H9 (cell line): ENCODE measurements around the gene ITGA1. TPM values are rescaled to one million over a fixed set of nuclear protein-coding genes. Genes with fewer than 3 reads are reported as not detected.

ENCODE experiments used
- DNase-seq: peaks from one replicate; pipeline ENCODE4 v3.0.0-alpha.2; 2017
- H2AFZ ChIP-seq: one replicate; pipeline ENCODE4 v1.6.1; 2013; ENCODE audit warnings: mild to moderate bottlenecking, low read length, control low read depth, moderate library complexity
- H2AK5ac ChIP-seq: 2 replicates; pipeline ENCODE4 v1.6.1; 2013; ENCODE audit warnings: low read length, control low read depth, mixed read lengths; ENCODE audit not compliant: insufficient read length
- H2BK120ac ChIP-seq: one replicate; pipeline ENCODE4 v1.6.1; 2013; ENCODE audit warnings: low read depth, mild to moderate bottlenecking, low read length, control low read depth, inconsistent platforms; ENCODE audit not compliant: poor library complexity, severe bottlenecking
- H2BK12ac ChIP-seq: 2 replicates; pipeline ENCODE4 v1.6.1; 2013; ENCODE audit warnings: low read length, control low read depth, mixed read lengths, low read depth; ENCODE audit not compliant: insufficient read length
- H2BK15ac ChIP-seq: 2 replicates; pipeline ENCODE4 v1.6.1; 2013; ENCODE audit warnings: low read depth, low read length, control low read depth
- H2BK20ac ChIP-seq: one replicate; pipeline ENCODE4 v1.6.1; 2013; ENCODE audit warnings: low read depth, mild to moderate bottlenecking, low read length, control low read depth, inconsistent platforms; ENCODE audit not compliant: poor library complexity, severe bottlenecking
- H2BK5ac ChIP-seq: 2 replicates; pipeline ENCODE4 v1.6.1; 2013; ENCODE audit warnings: low read length, control low read depth, mixed read lengths; ENCODE audit not compliant: insufficient read length
- H3K14ac ChIP-seq: 2 replicates; pipeline ENCODE4 v1.6.1; 2013; ENCODE audit warnings: low read length, control low read depth; ENCODE audit not compliant: insufficient read depth
- H3K18ac ChIP-seq: 2 replicates; pipeline ENCODE4 v1.6.1; 2013; ENCODE audit warnings: low read depth, mild to moderate bottlenecking, mixed read lengths, low read length, control low read depth; ENCODE audit not compliant: insufficient read length
- H3K23ac ChIP-seq: 2 replicates; pipeline ENCODE4 v1.6.1; 2013; ENCODE audit warnings: low read length, control low read depth, mixed read lengths, low read depth; ENCODE audit not compliant: insufficient read length
- H3K23me2 ChIP-seq: 2 replicates; pipeline ENCODE4 v1.6.1; 2013; ENCODE audit warnings: low read depth, mild to moderate bottlenecking, mixed read lengths, low read length, control low read depth; ENCODE audit not compliant: insufficient read length, poor library complexity, severe bottlenecking
- H3K27ac ChIP-seq: 2 replicates; pipeline ENCODE4 v1.5.1; 2013; ENCODE audit warnings: low read length, control low read depth, mixed read lengths, low read depth; ENCODE audit not compliant: insufficient read length
- H3K27me3 ChIP-seq: 2 replicates; pipeline ENCODE4 v1.6.1; 2013; ENCODE audit warnings: low read length, control low read depth, inconsistent platforms; ENCODE audit not compliant: insufficient read depth
- H3K4ac ChIP-seq: 2 replicates; pipeline ENCODE4 v1.6.1; 2013; ENCODE audit warnings: low read depth, mild to moderate bottlenecking, control low read depth, inconsistent platforms, low read length, moderate library complexity
- H3K4me1 ChIP-seq: 2 replicates; pipeline ENCODE4 v1.6.1; 2013; ENCODE audit warnings: low read length, control low read depth, inconsistent platforms; ENCODE audit not compliant: insufficient read depth
- H3K4me2 ChIP-seq: 2 replicates; pipeline ENCODE4 v1.6.1; 2013; ENCODE audit warnings: low read length, control low read depth, mixed read lengths; ENCODE audit not compliant: insufficient read length, insufficient read depth
- H3K56ac ChIP-seq: 2 replicates; pipeline ENCODE4 v1.6.1; 2013; ENCODE audit warnings: low read depth, mild to moderate bottlenecking, mixed read lengths, low read length, control low read depth; ENCODE audit not compliant: insufficient read length
- H3K79me1 ChIP-seq: 2 replicates; pipeline ENCODE4 v1.6.1; 2013; ENCODE audit warnings: low read depth, mild to moderate bottlenecking, moderate library complexity, low read length, control low read depth, inconsistent platforms; ENCODE audit not compliant: insufficient read depth, poor library complexity, severe bottlenecking
- H3K79me2 ChIP-seq: 2 replicates; pipeline ENCODE4 v1.6.1; 2013; ENCODE audit warnings: low read length, control low read depth, inconsistent platforms; ENCODE audit not compliant: insufficient read depth
- H3K9ac ChIP-seq: 2 replicates; pipeline ENCODE4 v1.6.1; 2013; ENCODE audit warnings: low read length, control low read depth, mixed read lengths; ENCODE audit not compliant: insufficient read length; ENCODE audit errors: extremely low read depth
- H3K9me3 ChIP-seq: one replicate; pipeline ENCODE4 v1.6.1; 2013; ENCODE audit warnings: low read depth, low read length, inconsistent platforms; ENCODE audit not compliant: control insufficient read depth
- H3T11ph ChIP-seq: one replicate; pipeline ENCODE4 v1.6.1; 2013; ENCODE audit warnings: mild to moderate bottlenecking, low read length, control low read depth, inconsistent platforms
- H4K20me1 ChIP-seq: one replicate; pipeline ENCODE4 v1.6.1; 2013; ENCODE audit not compliant: control insufficient read depth, insufficient read length, insufficient read depth
- H4K5ac ChIP-seq: 2 replicates; pipeline ENCODE4 v1.6.1; 2013; ENCODE audit warnings: low read depth, mild to moderate bottlenecking, mixed read lengths, low read length, control low read depth; ENCODE audit not compliant: insufficient read length
- H4K8ac ChIP-seq: replicated peaks from 2 replicates; pipeline ENCODE4 v1.6.1; 2013; ENCODE audit warnings: low read length, control low read depth, mixed read lengths, low read depth; ENCODE audit not compliant: insufficient read length
- H4K91ac ChIP-seq: 2 replicates; pipeline ENCODE4 v1.6.1; 2013; ENCODE audit warnings: low read depth, mild to moderate bottlenecking, moderate library complexity, mixed read lengths, low read length, control low read depth; ENCODE audit not compliant: insufficient read length
- H3K27ac Mint-ChIP-seq, 3 experiments: 2 replicates in 2 of 3; 3 replicates in 1 of 3; pipeline ENCODE4 v1.8.0; 2020 to 2021; ENCODE audit warnings: mixed read lengths in 3 of 3, mild to moderate bottlenecking in 1 of 3, moderate library complexity in 1 of 3
- H3K27me3 Mint-ChIP-seq: 2 replicates; pipeline ENCODE4 v1.8.0; 2021; ENCODE audit warnings: low read depth, mild to moderate bottlenecking, moderate library complexity, mixed read lengths
- H3K36me3 Mint-ChIP-seq, 3 experiments: 2 replicates in 2 of 3; 3 replicates in 1 of 3; pipeline ENCODE4 v1.8.0; 2020 to 2021; ENCODE audit warnings: low read depth in 3 of 3, mixed read lengths in 3 of 3; ENCODE audit not compliant: insufficient read depth in 1 of 3
- H3K4me1 Mint-ChIP-seq, 2 experiments: 2 replicates each; pipeline ENCODE4 v1.8.0; 2020; ENCODE audit warnings: mixed read lengths in 2 of 2
- H3K4me3 Mint-ChIP-seq, 2 experiments: 2 replicates in 1 of 2; 3 replicates in 1 of 2; pipeline ENCODE4 v1.8.0; 2020 to 2021; ENCODE audit warnings: mild to moderate bottlenecking in 2 of 2, mixed read lengths in 2 of 2, moderate library complexity in 1 of 2
- H3K9me3 Mint-ChIP-seq, 2 experiments: 2 replicates in 1 of 2; 3 replicates in 1 of 2; pipeline ENCODE4 v1.8.0; 2020; ENCODE audit warnings: mild to moderate bottlenecking in 2 of 2, mixed read lengths in 2 of 2, moderate library complexity in 1 of 2
- WGBS: extraction: QIAGEN DNeasy Blood & Tissue Kit; methylation state at CpG from one replicate; pipeline ENCODE4 v1.1.7; 2013; ENCODE audit warnings: missing lambda C conversion rate, low lambda C conversion rate, mixed read lengths; ENCODE audit not compliant: insufficient read length; ENCODE audit errors: extremely low coverage; 5-methylcytosine and 5-hydroxymethylcytosine counted together
- total RNA-seq: library from RNA; stranded (reverse); gene quantifications from 2 replicates; pipeline ENCODE4 v1.2.1, GENCODE V29; 2021
- TF ChIP-seq, protein P1 (sequence below): fragments of 200-600 bp; sonication (generic); conservative IDR thresholded peaks from 3 replicates; pipeline ENCODE4 v1.8.0; 2021; ENCODE audit warnings: antibody characterized with exemption, mild to moderate bottlenecking

Gene ITGA1
- total RNA-seq, 1 experiment from 2014 or later: 3.9 TPM

DNA sequence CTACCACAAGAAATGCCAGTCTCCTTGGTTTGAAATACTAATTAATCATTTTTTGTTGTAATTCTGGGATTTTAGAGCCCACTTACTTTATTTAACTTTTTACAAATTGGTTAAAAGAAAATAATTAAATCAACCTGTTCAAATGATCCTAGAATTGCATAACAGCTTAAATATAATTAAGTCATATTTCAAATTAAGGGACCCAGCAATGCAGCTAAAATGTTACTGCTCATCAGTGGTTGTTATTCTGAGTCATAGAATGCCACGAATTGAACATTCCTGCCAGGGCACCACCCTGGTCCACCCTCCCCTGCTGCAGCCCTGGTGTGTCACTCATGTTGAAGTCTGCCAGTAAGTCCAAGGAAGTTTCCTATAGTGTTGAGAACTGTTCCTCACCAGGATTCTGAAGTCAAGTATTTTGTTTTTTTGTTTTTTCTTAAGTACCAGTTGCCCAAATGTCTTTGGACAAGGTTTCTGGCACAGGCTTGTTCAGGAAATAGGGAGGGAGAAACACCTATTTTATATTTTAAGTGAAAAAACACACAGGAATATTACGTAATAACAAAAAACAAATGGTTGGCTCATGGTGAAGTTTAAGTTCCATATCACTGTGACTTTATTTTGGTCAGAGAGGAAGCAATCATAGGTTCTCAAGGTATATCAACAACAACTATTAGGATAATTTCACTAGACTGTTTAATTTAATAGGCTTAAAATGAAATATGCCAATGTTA, 4.3 kb upstream of the ITGA1 start:
- TF ChIP-seq, protein P1, sequence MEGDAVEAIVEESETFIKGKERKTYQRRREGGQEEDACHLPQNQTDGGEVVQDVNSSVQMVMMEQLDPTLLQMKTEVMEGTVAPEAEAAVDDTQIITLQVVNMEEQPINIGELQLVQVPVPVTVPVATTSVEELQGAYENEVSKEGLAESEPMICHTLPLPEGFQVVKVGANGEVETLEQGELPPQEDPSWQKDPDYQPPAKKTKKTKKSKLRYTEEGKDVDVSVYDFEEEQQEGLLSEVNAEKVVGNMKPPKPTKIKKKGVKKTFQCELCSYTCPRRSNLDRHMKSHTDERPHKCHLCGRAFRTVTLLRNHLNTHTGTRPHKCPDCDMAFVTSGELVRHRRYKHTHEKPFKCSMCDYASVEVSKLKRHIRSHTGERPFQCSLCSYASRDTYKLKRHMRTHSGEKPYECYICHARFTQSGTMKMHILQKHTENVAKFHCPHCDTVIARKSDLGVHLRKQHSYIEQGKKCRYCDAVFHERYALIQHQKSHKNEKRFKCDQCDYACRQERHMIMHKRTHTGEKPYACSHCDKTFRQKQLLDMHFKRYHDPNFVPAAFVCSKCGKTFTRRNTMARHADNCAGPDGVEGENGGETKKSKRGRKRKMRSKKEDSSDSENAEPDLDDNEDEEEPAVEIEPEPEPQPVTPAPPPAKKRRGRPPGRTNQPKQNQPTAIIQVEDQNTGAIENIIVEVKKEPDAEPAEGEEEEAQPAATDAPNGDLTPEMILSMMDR: no peak
- H3K4me3 Mint-ChIP-seq: no peak overlapping the region
- Histone ChIP-seq H4K8ac (no peak overlapping the region), H3K4me1 (no peaks in the 10 kb centered on the region), H3K23ac (no peak overlapping the region), H2BK15ac (no peak overlapping the region), H3K4me2 (no peak overlapping the region), H4K91ac (no peak overlapping the region), H4K20me1 (no peaks in the 10 kb centered on the region), H3K4ac (no peak overlapping the region), H3K79me1 (no peaks in the 10 kb centered on the region), H3K9ac (no peak overlapping the region), H3K23me2 (peaks cover 8% of the 10 kb centered on the region), H2BK20ac (no peak overlapping the region), H3K18ac (no peak overlapping the region), H2BK12ac (no peak overlapping the region), H2AK5ac (no peak overlapping the region), H3K27ac (no peak overlapping the region), H4K5ac (no peak overlapping the region), H2BK120ac (no peak overlapping the region), H2BK5ac (no peak overlapping the region), H3K56ac (no peak overlapping the region), H3K9me3 (no peaks in the 10 kb centered on the region), H3K79me2 (no peaks in the 10 kb centered on the region), H3K14ac (no peak overlapping the region), H3K27me3 (no peaks in the 10 kb centered on the region), H2AFZ (no peak overlapping the region), H3T11ph (no peak overlapping the region)
- WGBS: no CpG with 5 or more reads among the region's 2 CpGs
- no peaks in the 10 kb centered on the region; a peak in 1 of 7 replicates for H3K36me3 Mint-ChIP-seq
- peaks cover 7 to 8% of the 10 kb centered on the region in 2 experiments for H3K4me1 Mint-ChIP-seq
- H3K9me3 Mint-ChIP-seq: peaks cover 0 to 2% of the 10 kb centered on the region in 2 experiments; a peak in 1 of 5 replicates
- no peak overlapping the region for H3K27ac Mint-ChIP-seq
- no peak for DNase-seq
- H3K27me3 Mint-ChIP-seq: peaks cover 9% of the 10 kb centered on the region
